Stimulated activated naive CD8-positive, alpha-beta T cell treated with anti-CD3 and anti-CD28 coated beads, Interleukin-15, Interleukin-2, amounts not matched to agents 100 ng/mL and 50 ng/mL, for 24 hours (primary cell): ENCODE measurements around the gene TXNDC17.
A peak's percentile ranks its signal among the peaks of the same experiment; 100 is the strongest.

Experiments
- H3K27ac Mint-ChIP-seq: one replicate; pipeline ENCODE4 v1.8.0; 2021; ENCODE audit warnings: mild to moderate bottlenecking, mixed read lengths
- H3K27me3 Mint-ChIP-seq: one replicate; pipeline ENCODE4 v1.8.0; 2021; ENCODE audit warnings: mixed read lengths
- H3K36me3 Mint-ChIP-seq: one replicate; pipeline ENCODE4 v1.8.0; 2021; ENCODE audit warnings: low read depth, mixed read lengths
- H3K4me1 Mint-ChIP-seq: one replicate; pipeline ENCODE4 v1.8.0; 2021; ENCODE audit warnings: low read depth, mixed read lengths
- H3K4me3 Mint-ChIP-seq: one replicate; pipeline ENCODE4 v1.8.0; 2021; ENCODE audit warnings: mild to moderate bottlenecking, mixed read lengths
- H3K9me3 Mint-ChIP-seq: one replicate; pipeline ENCODE4 v1.8.0; 2021; ENCODE audit warnings: mixed read lengths

Gene TXNDC17

GRCh38 chr17:6623941-6624340 is 16.9 kb upstream of the TXNDC17 start:
- H3K27me3 Mint-ChIP-seq, result no peaks in the 10 kb centered on the region
- H3K4me3 Mint-ChIP-seq, result no peak overlapping the region
- peaks cover 66% of the 10 kb centered on the region for H3K36me3 Mint-ChIP-seq
- H3K9me3 Mint-ChIP-seq, result no peaks in the 10 kb centered on the region
- no peak overlapping the region for H3K27ac Mint-ChIP-seq
- no peaks in the 10 kb centered on the region for H3K4me1 Mint-ChIP-seq

GRCh38 chr17:6626616-6627015 is 14.2 kb upstream of the TXNDC17 start:
- no peak overlapping the region for H3K27ac Mint-ChIP-seq
- no peaks in the 10 kb centered on the region for H3K9me3 Mint-ChIP-seq
- H3K4me3 Mint-ChIP-seq, result no peak overlapping the region
- H3K27me3 Mint-ChIP-seq, result no peaks in the 10 kb centered on the region
- H3K4me1 Mint-ChIP-seq, result no peaks in the 10 kb centered on the region
- H3K36me3 Mint-ChIP-seq, result peaks cover 75% of the 10 kb centered on the region

- H3K27ac Mint-ChIP-seq, result no peak overlapping the region
- H3K36me3 Mint-ChIP-seq, result peaks cover 73% of the 10 kb centered on the region
- H3K27me3 Mint-ChIP-seq, result no peaks in the 10 kb centered on the region
- no peak overlapping the region for H3K4me3 Mint-ChIP-seq
- no peaks in the 10 kb centered on the region for H3K4me1 Mint-ChIP-seq
- no peaks in the 10 kb centered on the region for H3K9me3 Mint-ChIP-seq
These were observed 13.8 kb upstream of the TXNDC17 start for GRCh38 chr17:6627019-6627418.

- Mint-ChIP-seq H3K36me3 (peaks cover 80% of the 10 kb centered on the region), H3K4me1 (no peaks in the 10 kb centered on the region), H3K4me3 (no peak overlapping the region), H3K9me3 (no peaks in the 10 kb centered on the region), H3K27ac (no peak overlapping the region), H3K27me3 (no peaks in the 10 kb centered on the region)
These were observed 10.5 kb upstream of the TXNDC17 start for GRCh38 chr17:6630390-6630789.

GRCh38 chr17:6632530-6632929 is 8.3 kb upstream of the TXNDC17 start:
- H3K4me1 Mint-ChIP-seq, result no peaks in the 10 kb centered on the region
- no peak overlapping the region for H3K4me3 Mint-ChIP-seq
- no peaks in the 10 kb centered on the region for H3K27me3 Mint-ChIP-seq
- H3K9me3 Mint-ChIP-seq, result no peaks in the 10 kb centered on the region
- peaks cover 69% of the 10 kb centered on the region for H3K36me3 Mint-ChIP-seq
- no peak overlapping the region for H3K27ac Mint-ChIP-seq

- Mint-ChIP-seq H3K9me3 (no peaks in the 10 kb centered on the region), H3K4me1 (peaks cover 7% of the 10 kb centered on the region), H3K27ac (no peak overlapping the region), H3K27me3 (no peaks in the 10 kb centered on the region), H3K36me3 (peaks cover 61% of the 10 kb centered on the region), H3K4me3 (no peak overlapping the region)
These were observed 7.6 kb upstream of the TXNDC17 start for GRCh38 chr17:6633263-6633662.

GRCh38 chr17:6636105-6636504 is 4.8 kb upstream of the TXNDC17 start:
- Mint-ChIP-seq H3K4me1 (peaks cover 26% of the 10 kb centered on the region), H3K36me3 (peaks cover 38% of the 10 kb centered on the region), H3K27me3 (no peaks in the 10 kb centered on the region), H3K27ac (no peak overlapping the region), H3K4me3 (no peak overlapping the region), H3K9me3 (no peaks in the 10 kb centered on the region)

- Mint-ChIP-seq H3K4me3 (no peak overlapping the region), H3K27me3 (no peaks in the 10 kb centered on the region), H3K9me3 (no peaks in the 10 kb centered on the region), H3K27ac (no peak overlapping the region), H3K4me1 (peaks cover 30% of the 10 kb centered on the region), H3K36me3 (peaks cover 36% of the 10 kb centered on the region)
These were observed 4.0 kb upstream of the TXNDC17 start for GRCh38 chr17:6636616-6637457.

- no peaks in the 10 kb centered on the region for H3K9me3 Mint-ChIP-seq
- H3K4me3 Mint-ChIP-seq, result no peak overlapping the region
- no peak overlapping the region for H3K27ac Mint-ChIP-seq
- H3K27me3 Mint-ChIP-seq, result no peaks in the 10 kb centered on the region
- peaks cover 37% of the 10 kb centered on the region for H3K4me1 Mint-ChIP-seq
- peaks cover 35% of the 10 kb centered on the region for H3K36me3 Mint-ChIP-seq
These were observed 3.4 kb upstream of the TXNDC17 start for GRCh38 chr17:6637458-6637840.

GRCh38 chr17:6638046-6638908 is 2.6 kb upstream of the TXNDC17 start:
- Mint-ChIP-seq H3K4me3 (no peak overlapping the region), H3K27me3 (no peaks in the 10 kb centered on the region), H3K9me3 (no peaks in the 10 kb centered on the region), H3K4me1 (peaks cover 45% of the 10 kb centered on the region), H3K36me3 (peaks cover 35% of the 10 kb centered on the region), H3K27ac (peak overlapping the region; percentile 45)

- H3K4me1 Mint-ChIP-seq, result peaks cover 53% of the 10 kb centered on the region
These were observed 1.8 kb upstream of the TXNDC17 start for GRCh38 chr17:6639014-6639585.

GRCh38 chr17:6639586-6640535 is 999 bp upstream of the TXNDC17 start:
- peaks cover 36% of the 10 kb centered on the region for H3K36me3 Mint-ChIP-seq
- peak overlapping the region; percentile 99 for H3K27ac Mint-ChIP-seq
- H3K4me1 Mint-ChIP-seq, result peaks cover 61% of the 10 kb centered on the region
- no peaks in the 10 kb centered on the region for H3K27me3 Mint-ChIP-seq
- H3K4me3 Mint-ChIP-seq, result peak overlapping the region; percentile 99
- no peaks in the 10 kb centered on the region for H3K9me3 Mint-ChIP-seq

More at GRCh38 chr17:6639014-6639585, 1.8 kb upstream of the TXNDC17 start:
- H3K36me3 Mint-ChIP-seq, result peaks cover 36% of the 10 kb centered on the region
- H3K27me3 Mint-ChIP-seq, result no peaks in the 10 kb centered on the region
- no peak overlapping the region for H3K27ac Mint-ChIP-seq
- H3K9me3 Mint-ChIP-seq, result no peaks in the 10 kb centered on the region
- peak overlapping the region; percentile 99 for H3K4me3 Mint-ChIP-seq

- Mint-ChIP-seq H3K9me3 (no peaks in the 10 kb centered on the region), H3K27me3 (no peaks in the 10 kb centered on the region), H3K4me3 (peak overlapping the region; percentile 99), H3K4me1 (peaks cover 70% of the 10 kb centered on the region), H3K27ac (peak overlapping the region; percentile 99), H3K36me3 (peaks cover 47% of the 10 kb centered on the region)
These were observed 495 bp downstream of the TXNDC17 start for GRCh38 chr17:6641247-6641863.

- Mint-ChIP-seq H3K27ac (peak overlapping the region; percentile 99), H3K4me1 (peaks cover 76% of the 10 kb centered on the region), H3K27me3 (no peaks in the 10 kb centered on the region), H3K9me3 (no peaks in the 10 kb centered on the region), H3K4me3 (peak overlapping the region; percentile 99), H3K36me3 (peaks cover 58% of the 10 kb centered on the region)
These were observed 1.7 kb downstream of the TXNDC17 start for GRCh38 chr17:6642592-6642991.
